ENCODE data around the gene COA6. TPM values are rescaled to one million over a fixed set of nuclear protein-coding genes. Genes with fewer than 3 reads are reported as not detected.

The COA6 gene
- total and polyA plus RNA-seq, 2 of the 13 experiments (the other 11 are each of a cell fraction or from before 2014, with no cell fraction given) = 32.4 to 104 TPM

DNA sequence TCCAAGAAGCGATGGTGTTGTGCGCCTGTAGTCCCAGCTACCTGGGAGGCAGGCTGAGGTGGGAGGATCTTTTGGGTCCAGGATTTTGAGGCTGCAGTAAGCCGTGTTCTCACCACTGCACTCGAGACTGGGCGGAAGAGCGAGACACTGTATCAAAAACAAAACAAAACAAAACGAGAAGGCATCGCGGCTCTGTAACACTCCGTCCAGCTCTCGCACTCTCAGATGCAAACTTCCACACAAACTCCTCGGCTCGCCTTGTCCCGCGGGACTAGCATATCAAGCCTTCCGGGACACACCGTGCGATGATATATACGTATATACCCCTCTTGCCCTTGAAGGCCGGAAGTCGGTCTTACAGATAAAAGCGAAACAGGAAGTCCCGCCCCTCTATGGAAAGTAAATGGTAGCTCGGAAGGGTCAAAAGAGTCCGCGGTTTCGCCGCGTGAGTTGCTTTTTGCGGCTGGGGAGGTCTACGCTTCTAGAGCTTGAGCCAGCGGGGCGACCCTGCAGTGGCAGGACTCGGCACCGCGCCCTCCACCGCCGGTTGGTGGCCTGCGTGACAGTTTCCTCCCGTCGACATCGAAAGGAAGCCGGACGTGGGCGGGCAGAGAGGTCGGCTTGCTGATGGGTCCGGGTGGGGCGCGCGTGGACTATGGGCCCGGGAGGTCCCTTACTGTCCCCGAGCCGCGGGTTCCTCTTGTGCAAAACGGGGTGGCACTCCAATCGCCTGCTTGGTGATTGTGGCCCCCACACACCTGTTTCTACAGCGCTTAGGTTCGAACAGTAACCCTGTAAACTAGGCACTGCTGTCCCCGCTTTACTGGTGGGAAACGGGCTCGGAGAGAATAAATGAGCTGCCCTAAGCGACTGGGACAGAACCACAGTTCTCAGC, at the start of gene COA6 (continued):
- TF ChIP-seq ZNF598 (CRISPR knock-in tag; IDR thresholded peaks at IDR 0.05; ENCODE audit: borderline replicate concordance) (peak; percentile 96), ZSCAN12 (CRISPR knock-in tag; IDR thresholded peaks at IDR 0.05) (0 out of 2 replicates have a peak, but pooled peaks have one; percentile 52), NPAS2 (CRISPR knock-in tag; IDR thresholded peaks at IDR 0.05; ENCODE audit: borderline replicate concordance) (no peak), TBP (CRISPR knock-in tag; IDR thresholded peaks at IDR 0.05) (no peak), MEIS2 (CRISPR knock-in tag; IDR thresholded peaks at IDR 0.05) (no peak; the same call in none of the 2 replicates), STAT5B (CRISPR knock-in tag; IDR thresholded peaks at IDR 0.05) (no peak), NFATC3 (CRISPR knock-in tag; IDR thresholded peaks at IDR 0.05) (peak; percentile 98), ZFP90 (CRISPR knock-in tag; IDR thresholded peaks at IDR 0.05; ENCODE audit: borderline replicate concordance) (peak; percentile 75; the same call in 1 of the 2 replicates), ZNF12 (CRISPR knock-in tag; IDR thresholded peaks at IDR 0.05) (0 out of 2 replicates have a peak, but pooled peaks have one; percentile 4), HOXA9 (CRISPR knock-in tag; IDR thresholded peaks at IDR 0.05; ENCODE audit: borderline replicate concordance) (no peak), PHF5A (CRISPR knock-in tag; IDR thresholded peaks at IDR 0.05; ENCODE audit: low read depth, unreplicated experiment) (peak; percentile 72), U2AF2 (IDR thresholded peaks at IDR 0.05; ENCODE audit: low read depth, low read length) (peak; percentile 89), ZFAT (CRISPR knock-in tag; conservative IDR thresholded peaks at IDR 0.05) (no peak)
- TF ChIP-seq, protein P1, sequence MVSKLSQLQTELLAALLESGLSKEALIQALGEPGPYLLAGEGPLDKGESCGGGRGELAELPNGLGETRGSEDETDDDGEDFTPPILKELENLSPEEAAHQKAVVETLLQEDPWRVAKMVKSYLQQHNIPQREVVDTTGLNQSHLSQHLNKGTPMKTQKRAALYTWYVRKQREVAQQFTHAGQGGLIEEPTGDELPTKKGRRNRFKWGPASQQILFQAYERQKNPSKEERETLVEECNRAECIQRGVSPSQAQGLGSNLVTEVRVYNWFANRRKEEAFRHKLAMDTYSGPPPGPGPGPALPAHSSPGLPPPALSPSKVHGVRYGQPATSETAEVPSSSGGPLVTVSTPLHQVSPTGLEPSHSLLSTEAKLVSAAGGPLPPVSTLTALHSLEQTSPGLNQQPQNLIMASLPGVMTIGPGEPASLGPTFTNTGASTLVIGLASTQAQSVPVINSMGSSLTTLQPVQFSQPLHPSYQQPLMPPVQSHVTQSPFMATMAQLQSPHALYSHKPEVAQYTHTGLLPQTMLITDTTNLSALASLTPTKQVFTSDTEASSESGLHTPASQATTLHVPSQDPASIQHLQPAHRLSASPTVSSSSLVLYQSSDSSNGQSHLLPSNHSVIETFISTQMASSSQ (IDR thresholded peaks at IDR 0.05; ENCODE audit: low read depth) = no peak; the same call in 1 of the 2 replicates
- TF ChIP-seq, protein P1 (CRISPR knock-in tag; IDR thresholded peaks at IDR 0.05; ENCODE audit: borderline replicate concordance) = peak; percentile 81; the same call in 1 of the 2 replicates
- TF ChIP-seq, protein P2, sequence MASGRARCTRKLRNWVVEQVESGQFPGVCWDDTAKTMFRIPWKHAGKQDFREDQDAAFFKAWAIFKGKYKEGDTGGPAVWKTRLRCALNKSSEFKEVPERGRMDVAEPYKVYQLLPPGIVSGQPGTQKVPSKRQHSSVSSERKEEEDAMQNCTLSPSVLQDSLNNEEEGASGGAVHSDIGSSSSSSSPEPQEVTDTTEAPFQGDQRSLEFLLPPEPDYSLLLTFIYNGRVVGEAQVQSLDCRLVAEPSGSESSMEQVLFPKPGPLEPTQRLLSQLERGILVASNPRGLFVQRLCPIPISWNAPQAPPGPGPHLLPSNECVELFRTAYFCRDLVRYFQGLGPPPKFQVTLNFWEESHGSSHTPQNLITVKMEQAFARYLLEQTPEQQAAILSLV (CRISPR knock-in tag; IDR thresholded peaks at IDR 0.05; ENCODE audit: borderline replicate concordance) = 0 out of 2 replicates have a peak, but pooled peaks have one; percentile 82
- TF ChIP-seq, protein P3, sequence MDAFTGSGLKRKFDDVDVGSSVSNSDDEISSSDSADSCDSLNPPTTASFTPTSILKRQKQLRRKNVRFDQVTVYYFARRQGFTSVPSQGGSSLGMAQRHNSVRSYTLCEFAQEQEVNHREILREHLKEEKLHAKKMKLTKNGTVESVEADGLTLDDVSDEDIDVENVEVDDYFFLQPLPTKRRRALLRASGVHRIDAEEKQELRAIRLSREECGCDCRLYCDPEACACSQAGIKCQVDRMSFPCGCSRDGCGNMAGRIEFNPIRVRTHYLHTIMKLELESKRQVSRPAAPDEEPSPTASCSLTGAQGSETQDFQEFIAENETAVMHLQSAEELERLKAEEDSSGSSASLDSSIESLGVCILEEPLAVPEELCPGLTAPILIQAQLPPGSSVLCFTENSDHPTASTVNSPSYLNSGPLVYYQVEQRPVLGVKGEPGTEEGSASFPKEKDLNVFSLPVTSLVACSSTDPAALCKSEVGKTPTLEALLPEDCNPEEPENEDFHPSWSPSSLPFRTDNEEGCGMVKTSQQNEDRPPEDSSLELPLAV (CRISPR knock-in tag; conservative IDR thresholded peaks at IDR 0.05; ENCODE audit: low read depth) = no peak

All from HepG2 (cell line).